ENCODE data around the gene LCN12. TPM values are rescaled to one million over a fixed set of nuclear protein-coding genes. Genes with fewer than 3 reads are reported as not detected.

Gene LCN12
- polyA plus RNA-seq, 1 donor from 2014 or later, result 2.9 TPM

DNA sequence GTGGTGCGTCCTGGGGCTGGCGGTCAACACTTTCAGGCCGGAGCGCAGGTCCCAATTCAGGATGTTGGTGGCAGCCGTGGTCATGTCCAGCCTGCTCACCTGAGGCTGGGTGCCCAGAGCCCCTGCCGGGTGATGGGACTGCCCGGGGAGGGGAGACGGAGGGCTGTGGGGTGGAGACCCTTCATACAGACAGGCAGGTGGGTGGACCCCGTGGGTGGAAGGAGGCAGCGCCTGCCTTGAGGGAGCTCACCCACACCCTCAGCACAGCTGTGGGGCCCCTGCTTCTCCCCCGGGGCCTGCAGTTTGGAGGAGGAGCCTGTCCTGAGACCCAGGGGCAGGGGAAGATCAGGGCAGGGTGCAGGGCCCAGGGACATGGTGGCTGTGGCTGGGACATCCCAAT lies 18.3 kb downstream of the LCN12 start:
- Histone ChIP-seq H3K9ac (ENCODE audit: low read length) (no peak overlapping the region), H3K9me2 (ENCODE audit: insufficient read depth, low read length) (no peaks in the 10 kb centered on the region), H4K20me1 (ENCODE audit: insufficient read depth) (no peaks in the 10 kb centered on the region), H3K4me2 (ENCODE audit: low read length) (no peak overlapping the region), H3K27ac (ENCODE audit: low read length) (no peak overlapping the region), H3K27me3 (ENCODE audit: insufficient read depth, low read depth, low read length) (no peaks in the 10 kb centered on the region), H2AFZ (ENCODE audit: low read depth, low read length) (no peak overlapping the region), H3K36me3 (ENCODE audit: insufficient read depth, low read length) (no peaks in the 10 kb centered on the region), H3K9me3 (ENCODE audit: low read length) (no peaks in the 10 kb centered on the region), H3K4me3 (ENCODE audit: low read length) (no peak overlapping the region), H3F3A (ENCODE audit: insufficient read depth, low read length, poor library complexity, severe bottlenecking) (no peaks in the 10 kb centered on the region), H3K79me2 (replicated peaks; ENCODE audit: insufficient read depth, low read length) (no peaks in the 10 kb centered on the region)
- TF ChIP-seq POLR2AphosphoS5 (IDR thresholded peaks at IDR 0.05) (no peak), SMC3 (conservative IDR thresholded peaks at IDR 0.05; ENCODE audit: poor library complexity) (no peak), MXI1 (conservative IDR thresholded peaks at IDR 0.05; ENCODE audit: poor library complexity, severe bottlenecking) (no peak), EZH2 (IDR thresholded peaks at IDR 0.05; ENCODE audit: borderline replicate concordance, insufficient read depth, low read length, poor library complexity, severe bottlenecking) (no peak), RAD21 (conservative IDR thresholded peaks at IDR 0.05) (no peak), EP300 (conservative IDR thresholded peaks at IDR 0.05; ENCODE audit: poor library complexity, severe bottlenecking) (no peak), TAF1 (IDR thresholded peaks at IDR 0.05; ENCODE audit: low read depth) (no peak)
- TF ChIP-seq, protein P1, sequence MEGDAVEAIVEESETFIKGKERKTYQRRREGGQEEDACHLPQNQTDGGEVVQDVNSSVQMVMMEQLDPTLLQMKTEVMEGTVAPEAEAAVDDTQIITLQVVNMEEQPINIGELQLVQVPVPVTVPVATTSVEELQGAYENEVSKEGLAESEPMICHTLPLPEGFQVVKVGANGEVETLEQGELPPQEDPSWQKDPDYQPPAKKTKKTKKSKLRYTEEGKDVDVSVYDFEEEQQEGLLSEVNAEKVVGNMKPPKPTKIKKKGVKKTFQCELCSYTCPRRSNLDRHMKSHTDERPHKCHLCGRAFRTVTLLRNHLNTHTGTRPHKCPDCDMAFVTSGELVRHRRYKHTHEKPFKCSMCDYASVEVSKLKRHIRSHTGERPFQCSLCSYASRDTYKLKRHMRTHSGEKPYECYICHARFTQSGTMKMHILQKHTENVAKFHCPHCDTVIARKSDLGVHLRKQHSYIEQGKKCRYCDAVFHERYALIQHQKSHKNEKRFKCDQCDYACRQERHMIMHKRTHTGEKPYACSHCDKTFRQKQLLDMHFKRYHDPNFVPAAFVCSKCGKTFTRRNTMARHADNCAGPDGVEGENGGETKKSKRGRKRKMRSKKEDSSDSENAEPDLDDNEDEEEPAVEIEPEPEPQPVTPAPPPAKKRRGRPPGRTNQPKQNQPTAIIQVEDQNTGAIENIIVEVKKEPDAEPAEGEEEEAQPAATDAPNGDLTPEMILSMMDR (IDR thresholded peaks at IDR 0.05; ENCODE audit: poor library complexity, severe bottlenecking), result no peak
- TF ChIP-seq, protein P2, sequence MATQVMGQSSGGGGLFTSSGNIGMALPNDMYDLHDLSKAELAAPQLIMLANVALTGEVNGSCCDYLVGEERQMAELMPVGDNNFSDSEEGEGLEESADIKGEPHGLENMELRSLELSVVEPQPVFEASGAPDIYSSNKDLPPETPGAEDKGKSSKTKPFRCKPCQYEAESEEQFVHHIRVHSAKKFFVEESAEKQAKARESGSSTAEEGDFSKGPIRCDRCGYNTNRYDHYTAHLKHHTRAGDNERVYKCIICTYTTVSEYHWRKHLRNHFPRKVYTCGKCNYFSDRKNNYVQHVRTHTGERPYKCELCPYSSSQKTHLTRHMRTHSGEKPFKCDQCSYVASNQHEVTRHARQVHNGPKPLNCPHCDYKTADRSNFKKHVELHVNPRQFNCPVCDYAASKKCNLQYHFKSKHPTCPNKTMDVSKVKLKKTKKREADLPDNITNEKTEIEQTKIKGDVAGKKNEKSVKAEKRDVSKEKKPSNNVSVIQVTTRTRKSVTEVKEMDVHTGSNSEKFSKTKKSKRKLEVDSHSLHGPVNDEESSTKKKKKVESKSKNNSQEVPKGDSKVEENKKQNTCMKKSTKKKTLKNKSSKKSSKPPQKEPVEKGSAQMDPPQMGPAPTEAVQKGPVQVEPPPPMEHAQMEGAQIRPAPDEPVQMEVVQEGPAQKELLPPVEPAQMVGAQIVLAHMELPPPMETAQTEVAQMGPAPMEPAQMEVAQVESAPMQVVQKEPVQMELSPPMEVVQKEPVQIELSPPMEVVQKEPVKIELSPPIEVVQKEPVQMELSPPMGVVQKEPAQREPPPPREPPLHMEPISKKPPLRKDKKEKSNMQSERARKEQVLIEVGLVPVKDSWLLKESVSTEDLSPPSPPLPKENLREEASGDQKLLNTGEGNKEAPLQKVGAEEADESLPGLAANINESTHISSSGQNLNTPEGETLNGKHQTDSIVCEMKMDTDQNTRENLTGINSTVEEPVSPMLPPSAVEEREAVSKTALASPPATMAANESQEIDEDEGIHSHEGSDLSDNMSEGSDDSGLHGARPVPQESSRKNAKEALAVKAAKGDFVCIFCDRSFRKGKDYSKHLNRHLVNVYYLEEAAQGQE (IDR thresholded peaks at IDR 0.05; ENCODE audit: borderline replicate concordance), result no peak

DNA sequence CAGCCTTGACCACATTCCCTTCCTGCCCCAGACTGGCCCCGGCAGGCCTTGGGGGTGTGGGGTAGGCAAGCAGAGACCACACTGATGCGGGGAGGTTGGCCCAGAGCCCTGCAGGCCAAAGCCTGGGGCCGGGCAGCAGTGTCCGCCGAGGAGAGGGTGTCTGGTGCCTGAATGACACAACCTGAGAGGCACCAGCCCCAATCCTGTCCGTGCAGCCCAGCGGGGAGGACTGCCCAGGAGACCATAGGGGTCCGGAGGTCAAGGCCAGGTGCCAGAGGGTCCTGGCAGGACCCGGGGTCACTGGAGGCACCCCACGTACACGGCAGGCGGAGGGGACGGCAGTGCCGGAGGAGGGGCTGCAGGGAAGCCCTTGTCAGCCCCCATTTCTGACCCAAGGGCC lies 19.7 kb downstream of the LCN12 start:
- Histone ChIP-seq H3K79me2 (replicated peaks; ENCODE audit: insufficient read depth, low read length) (no peaks in the 10 kb centered on the region), H4K20me1 (ENCODE audit: insufficient read depth) (no peaks in the 10 kb centered on the region), H3K27ac (ENCODE audit: low read length) (no peak overlapping the region), H3K4me2 (ENCODE audit: low read length) (no peak overlapping the region), H3K9me3 (ENCODE audit: low read length) (no peaks in the 10 kb centered on the region), H3K4me3 (ENCODE audit: low read length) (no peak overlapping the region), H3K36me3 (ENCODE audit: insufficient read depth, low read length) (no peaks in the 10 kb centered on the region), H3K27me3 (ENCODE audit: insufficient read depth, low read depth, low read length) (no peaks in the 10 kb centered on the region), H3K9ac (ENCODE audit: low read length) (no peak overlapping the region), H3F3A (ENCODE audit: insufficient read depth, low read length, poor library complexity, severe bottlenecking) (no peaks in the 10 kb centered on the region), H2AFZ (ENCODE audit: low read depth, low read length) (no peak overlapping the region), H3K9me2 (ENCODE audit: insufficient read depth, low read length) (no peaks in the 10 kb centered on the region)
- TF ChIP-seq MXI1 (conservative IDR thresholded peaks at IDR 0.05; ENCODE audit: poor library complexity, severe bottlenecking) (no peak), RAD21 (conservative IDR thresholded peaks at IDR 0.05) (no peak), EZH2 (IDR thresholded peaks at IDR 0.05; ENCODE audit: borderline replicate concordance, insufficient read depth, low read length, poor library complexity, severe bottlenecking) (no peak), TAF1 (IDR thresholded peaks at IDR 0.05; ENCODE audit: low read depth) (no peak), SMC3 (conservative IDR thresholded peaks at IDR 0.05; ENCODE audit: poor library complexity) (no peak), EP300 (conservative IDR thresholded peaks at IDR 0.05; ENCODE audit: poor library complexity, severe bottlenecking) (no peak), POLR2AphosphoS5 (IDR thresholded peaks at IDR 0.05) (no peak)
- TF ChIP-seq, protein P1 (IDR thresholded peaks at IDR 0.05; ENCODE audit: poor library complexity, severe bottlenecking), result no peak
- TF ChIP-seq, protein P2 (IDR thresholded peaks at IDR 0.05; ENCODE audit: borderline replicate concordance), result no peak

Data from neural cell (in vitro differentiated cells).